ENCODE results near the gene MAPK14.

DNA sequence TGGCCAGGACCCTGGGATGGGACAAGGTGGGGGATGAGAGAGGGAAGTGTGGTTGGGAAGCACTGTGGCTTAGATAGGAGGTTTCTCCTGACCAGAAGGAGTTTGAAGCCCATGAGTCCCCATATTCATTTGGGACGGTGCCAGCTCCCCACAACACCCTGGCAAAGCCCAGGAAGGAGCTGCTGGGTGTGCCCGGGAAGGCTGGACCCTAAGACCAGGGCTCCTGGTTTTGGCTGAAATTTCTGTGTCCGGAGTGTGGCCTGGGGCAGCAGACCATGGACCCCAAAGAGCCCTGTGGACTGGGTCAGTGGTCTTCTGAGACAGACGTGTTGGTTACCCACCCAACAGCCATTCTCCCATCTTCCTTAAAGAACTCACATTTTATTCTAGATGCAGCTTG is 117.9 kb downstream of the MAPK14 start:
- TF ChIP-seq POLR2A (IDR thresholded peaks at IDR 0.05) (no peak), EP300 (IDR thresholded peaks at IDR 0.05) (no peak), POLR2AphosphoS5 (IDR thresholded peaks at IDR 0.05) (no peak)
- TF ChIP-seq, protein P1, sequence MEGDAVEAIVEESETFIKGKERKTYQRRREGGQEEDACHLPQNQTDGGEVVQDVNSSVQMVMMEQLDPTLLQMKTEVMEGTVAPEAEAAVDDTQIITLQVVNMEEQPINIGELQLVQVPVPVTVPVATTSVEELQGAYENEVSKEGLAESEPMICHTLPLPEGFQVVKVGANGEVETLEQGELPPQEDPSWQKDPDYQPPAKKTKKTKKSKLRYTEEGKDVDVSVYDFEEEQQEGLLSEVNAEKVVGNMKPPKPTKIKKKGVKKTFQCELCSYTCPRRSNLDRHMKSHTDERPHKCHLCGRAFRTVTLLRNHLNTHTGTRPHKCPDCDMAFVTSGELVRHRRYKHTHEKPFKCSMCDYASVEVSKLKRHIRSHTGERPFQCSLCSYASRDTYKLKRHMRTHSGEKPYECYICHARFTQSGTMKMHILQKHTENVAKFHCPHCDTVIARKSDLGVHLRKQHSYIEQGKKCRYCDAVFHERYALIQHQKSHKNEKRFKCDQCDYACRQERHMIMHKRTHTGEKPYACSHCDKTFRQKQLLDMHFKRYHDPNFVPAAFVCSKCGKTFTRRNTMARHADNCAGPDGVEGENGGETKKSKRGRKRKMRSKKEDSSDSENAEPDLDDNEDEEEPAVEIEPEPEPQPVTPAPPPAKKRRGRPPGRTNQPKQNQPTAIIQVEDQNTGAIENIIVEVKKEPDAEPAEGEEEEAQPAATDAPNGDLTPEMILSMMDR (IDR thresholded peaks at IDR 0.05): no peak
